Stomach (tissue), 9 donors: ENCODE results near the gene PIBF1. TPM values are rescaled to one million over a fixed set of nuclear protein-coding genes. Genes with fewer than 3 reads are reported as not detected.
A peak's percentile ranks its signal among the peaks of the same experiment; 100 is the strongest.

Source experiments
- DNase-seq, 2 donors: peaks; one replicate each; pipeline versions ENCODE4 v3.0.0 to v3.0.0-alpha.2; 2013 to 2019
- H3K27ac ChIP-seq, 5 donors: fragments of 200-600 bp in 4 of 5; sonication (generic) in 4 of 5; one replicate each; pipeline ENCODE4 v1.5.1; 2013 to 2019; ENCODE audit warnings: mild to moderate bottlenecking in 1 of 5, moderate library complexity in 1 of 5
- H3K27me3 ChIP-seq, 3 donors: fragments of 200-600 bp; sonication (generic); one replicate each; pipeline ENCODE4 v1.5.1; 2017 to 2019; ENCODE audit warnings: mixed run types in 1 of 3
- H3K36me3 ChIP-seq, 4 donors: fragments of 200-600 bp; sonication (generic); 1 replicate in 3 of 4; 2 replicates in 1 of 4; pipeline ENCODE4 v1.5.1; 2016 to 2019
- H3K4me1 ChIP-seq, 4 donors: fragments of 200-600 bp; sonication (generic); one replicate each; pipeline ENCODE4 v1.5.1; 2016 to 2019
- H3K4me3 ChIP-seq, 4 donors: fragments of 200-600 bp; sonication (generic) in 3 of 4; one replicate each; pipeline ENCODE4 v1.5.1; 2016 to 2019; ENCODE audit warnings: mild to moderate bottlenecking in 1 of 4
- H3K9me3 ChIP-seq, 4 donors: fragments of 200-600 bp; sonication (generic); one replicate each; pipeline ENCODE4 v1.5.1; 2016 to 2019
- EP300 ChIP-seq: sonication (generic); formaldehyde crosslinking; IDR thresholded peaks from one replicate; pipeline ENCODE4 v1.6.1; 2017; ENCODE audit warnings: antibody characterized with exemption
- POLR2A ChIP-seq, 4 donors: fragments of 450-650 bp; IDR thresholded peaks; one replicate each; pipeline ENCODE4 v1.6.1; 2016; ENCODE audit warnings: antibody characterized with exemption in 4 of 4, control low read depth in 2 of 4, mild to moderate bottlenecking in 1 of 4, moderate library complexity in 1 of 4
- POLR2AphosphoS5 ChIP-seq, 3 donors: sonication (generic); formaldehyde crosslinking; IDR thresholded peaks; one replicate each; pipeline ENCODE4 v1.6.1; 2016; ENCODE audit warnings: antibody characterized with exemption in 3 of 3
- WGBS, 5 donors: extraction: QIAGEN DNeasy Blood & Tissue Kit in 3 of 5; methylation state at CpG; one replicate each; pipeline versions ENCODE4 v1.1.5 to v1.1.7; 2013 to 2018; 5-methylcytosine and 5-hydroxymethylcytosine counted together
- intact Hi-C: fragments of 100-400 bp; cut with DNase I; formaldehyde crosslinking; loops from one replicate; pipeline ENCODE4 v1.15.1; 2023; ENCODE audit warnings: low total_unique reads
- polyA plus RNA-seq, 3 donors: library from polyadenylated mRNA; stranded (reverse); fragments of 200-250 nt; gene quantifications; one replicate each; pipeline ENCODE4 v1.2.3, GENCODE V29; 2013
- total RNA-seq, 5 donors: library from RNA; depleted of rRNA; stranded (reverse); fragments of >200 nt; gene quantifications; one replicate each; pipeline versions ENCODE4 v1.1.0 to v1.2.3, GENCODE V29; 2014 to 2016
- TF ChIP-seq, protein P1 (sequence below), 7 experiments: fragments of 450-650 bp in 4 of 7; fragments of 200-600 bp in 3 of 7; sonication (generic) in 3 of 7; IDR thresholded peaks; one replicate each; pipeline ENCODE4 v1.5.1; 2016 to 2019; ENCODE audit warnings: antibody characterized with exemption in 7 of 7, control low read depth in 2 of 7, mild to moderate bottlenecking in 1 of 7
- donor health status: healthy with polysubstance abuse.
- donor health status: Bipolar disorder and iron deficiency.
- donor health status: healthy.

PIBF1 gene
- total and polyA plus RNA-seq, 8 donors, result 6.1 to 67.6 (median 17.8) TPM

DNA sequence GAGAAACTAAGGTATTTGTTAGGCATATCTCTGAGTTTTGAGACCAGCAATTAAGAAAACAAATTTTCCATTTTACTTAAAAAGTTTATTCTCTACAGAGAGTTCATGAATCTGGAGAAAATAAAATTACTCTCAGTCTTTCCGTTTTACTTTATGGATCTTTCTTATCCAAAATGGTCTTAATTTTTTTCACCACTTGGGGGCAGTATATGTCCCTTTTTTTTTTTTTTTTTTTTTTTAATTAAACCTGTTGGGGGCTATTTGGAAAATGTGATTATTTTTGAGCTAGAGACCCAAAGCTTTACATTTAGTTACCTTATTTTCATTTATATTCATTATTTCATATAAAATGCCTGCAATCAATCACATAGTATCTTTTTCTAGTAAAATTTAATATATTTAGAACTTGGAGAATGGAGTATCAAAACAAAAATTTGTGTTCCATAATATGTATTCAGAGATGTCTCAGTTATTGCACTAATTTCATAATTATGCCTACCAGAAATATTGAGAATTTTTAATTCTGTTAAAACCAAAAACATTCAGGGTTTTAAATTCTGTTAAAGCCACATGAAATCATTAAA lies 27.1 kb downstream of the PIBF1 start:
- intact Hi-C loops, result no loop called here
- 3 to 14% (median 9%) methylated on average over 1 of the region's 1 CpG for WGBS, 5 donors

DNA sequence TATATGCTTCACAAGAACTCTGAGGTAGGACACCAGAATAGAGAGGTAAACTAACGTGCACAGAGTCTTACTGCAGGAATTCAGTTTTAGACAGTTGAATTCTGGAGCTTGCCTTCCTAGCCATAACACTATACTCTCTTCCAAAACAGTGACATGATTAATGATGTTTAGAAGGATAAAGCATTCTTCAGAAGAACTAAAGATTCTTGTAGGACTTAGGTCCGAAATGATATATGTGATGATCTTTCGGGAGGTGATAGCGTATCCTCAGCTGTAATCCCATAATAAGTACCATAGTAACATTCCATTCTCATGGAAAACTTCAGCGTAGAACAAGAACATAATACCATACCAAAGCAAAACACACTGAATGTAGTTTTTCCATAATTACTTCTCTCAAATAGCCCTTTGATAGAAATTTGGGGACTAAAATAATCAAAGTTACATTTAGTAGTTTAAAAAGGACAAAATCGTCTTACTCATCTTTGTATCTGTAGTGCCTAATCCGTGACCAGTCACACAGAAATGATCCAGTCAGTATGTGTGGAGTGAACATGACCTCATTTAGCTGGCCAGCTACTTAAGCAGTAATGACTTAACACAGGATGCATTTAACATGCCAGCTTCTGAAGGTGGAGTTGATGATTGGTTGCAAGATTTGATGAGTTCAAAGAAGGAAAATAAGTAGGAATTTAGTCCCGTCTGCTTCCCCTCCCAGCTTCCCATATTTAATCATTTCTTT lies 38.4 kb downstream of the PIBF1 start:
- TF ChIP-seq POLR2AphosphoS5 (IDR thresholded peaks at IDR 0.05), result no peak
- no peak for TF ChIP-seq EP300
- TF ChIP-seq, protein P1, sequence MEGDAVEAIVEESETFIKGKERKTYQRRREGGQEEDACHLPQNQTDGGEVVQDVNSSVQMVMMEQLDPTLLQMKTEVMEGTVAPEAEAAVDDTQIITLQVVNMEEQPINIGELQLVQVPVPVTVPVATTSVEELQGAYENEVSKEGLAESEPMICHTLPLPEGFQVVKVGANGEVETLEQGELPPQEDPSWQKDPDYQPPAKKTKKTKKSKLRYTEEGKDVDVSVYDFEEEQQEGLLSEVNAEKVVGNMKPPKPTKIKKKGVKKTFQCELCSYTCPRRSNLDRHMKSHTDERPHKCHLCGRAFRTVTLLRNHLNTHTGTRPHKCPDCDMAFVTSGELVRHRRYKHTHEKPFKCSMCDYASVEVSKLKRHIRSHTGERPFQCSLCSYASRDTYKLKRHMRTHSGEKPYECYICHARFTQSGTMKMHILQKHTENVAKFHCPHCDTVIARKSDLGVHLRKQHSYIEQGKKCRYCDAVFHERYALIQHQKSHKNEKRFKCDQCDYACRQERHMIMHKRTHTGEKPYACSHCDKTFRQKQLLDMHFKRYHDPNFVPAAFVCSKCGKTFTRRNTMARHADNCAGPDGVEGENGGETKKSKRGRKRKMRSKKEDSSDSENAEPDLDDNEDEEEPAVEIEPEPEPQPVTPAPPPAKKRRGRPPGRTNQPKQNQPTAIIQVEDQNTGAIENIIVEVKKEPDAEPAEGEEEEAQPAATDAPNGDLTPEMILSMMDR (IDR thresholded peaks at IDR 0.05), result no peak
- TF ChIP-seq POLR2A (IDR thresholded peaks at IDR 0.05), result no peak
- no peaks in the 10 kb centered on the region for H3K27me3 ChIP-seq
- 71 to 89% (median 87%) methylated on average over 8 of the region's 8 CpGs for WGBS, 5 donors
- peak in 1 of 2 donors; percentile 9 for DNase-seq
- no peaks in the 10 kb centered on the region for H3K9me3 ChIP-seq
- intact Hi-C loops, result no loop called here
- H3K4me1 ChIP-seq, result peaks cover 0 to 4% (median 0%) of the 10 kb centered on the region in 4 donors
- no peak overlapping the region for H3K4me3 ChIP-seq
- peaks cover 0 to 29% (median 24%) of the 10 kb centered on the region in 4 donors for H3K36me3 ChIP-seq
- H3K27ac ChIP-seq, result no peak overlapping the region

More for the DNA sequence above, 27.1 kb downstream of the PIBF1 start:
- no peak for TF ChIP-seq EP300
- TF ChIP-seq, protein P1 (IDR thresholded peaks at IDR 0.05), result peak in 5 of 7 experiments; percentile 0 to 68 (median 28)
- H3K27me3 ChIP-seq, result no peaks in the 10 kb centered on the region
- H3K4me1 ChIP-seq, result no peaks in the 10 kb centered on the region
- H3K4me3 ChIP-seq, result no peak overlapping the region
- no peak overlapping the region for H3K27ac ChIP-seq
- DNase-seq, result peak in 1 of 2 donors; percentile 23
- H3K36me3 ChIP-seq, result peaks cover 0 to 44% (median 36%) of the 10 kb centered on the region in 4 donors
- no peaks in the 10 kb centered on the region for H3K9me3 ChIP-seq

DNA sequence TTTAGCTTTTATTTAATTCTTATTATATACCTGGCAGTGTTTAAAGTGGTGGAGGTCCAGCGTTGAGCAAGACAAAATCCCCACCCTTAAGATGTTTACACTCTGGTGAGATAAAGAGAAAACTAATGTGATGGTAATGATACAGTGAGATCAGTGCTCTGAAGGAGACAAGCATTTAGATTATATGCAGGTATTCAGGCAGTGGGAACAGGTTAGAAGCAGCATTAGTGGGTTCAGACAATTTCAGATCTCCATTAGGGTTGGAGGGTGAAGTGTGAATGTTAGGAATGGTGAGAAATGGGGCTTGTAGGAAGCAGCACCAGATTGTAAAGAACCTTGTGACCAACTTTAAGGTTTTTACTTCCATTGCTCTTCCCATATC lies 39.0 kb downstream of the PIBF1 start:
- Histone ChIP-seq H3K36me3 (peaks cover 0 to 29% (median 25%) of the 10 kb centered on the region in 4 donors), H3K9me3 (no peaks in the 10 kb centered on the region), H3K4me3 (no peak overlapping the region), H3K4me1 (peaks cover 0 to 4% (median 0%) of the 10 kb centered on the region in 4 donors), H3K27me3 (no peaks in the 10 kb centered on the region), H3K27ac (no peak overlapping the region)
- intact Hi-C loops, result no loop called here
- 25 to 50% (median 32%) methylated on average over 1 of the region's 1 CpG for WGBS, 5 donors
- no peak for TF ChIP-seq POLR2A (IDR thresholded peaks at IDR 0.05)
- no peak for TF ChIP-seq POLR2AphosphoS5 (IDR thresholded peaks at IDR 0.05)
- TF ChIP-seq, protein P1 (IDR thresholded peaks at IDR 0.05), result no peak
- TF ChIP-seq EP300, result no peak
- DNase-seq, result no peak

DNA sequence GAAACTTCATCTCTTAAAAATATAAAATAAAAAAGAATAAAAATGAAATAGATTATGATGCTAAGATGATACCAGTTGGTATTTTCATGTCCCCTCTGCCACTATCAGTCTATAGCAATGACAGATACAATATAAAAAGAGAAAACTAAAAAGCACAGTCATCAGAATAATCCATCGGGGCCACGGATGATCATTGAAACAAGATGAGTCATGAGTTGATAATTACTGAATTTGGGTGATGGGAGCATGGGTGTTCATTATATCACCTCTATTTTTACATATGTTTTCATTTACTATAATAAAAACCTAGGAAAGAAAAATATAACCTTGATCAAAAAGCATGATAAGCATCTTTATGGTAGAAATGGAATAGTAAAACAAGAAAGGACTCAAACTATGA lies 41.1 kb downstream of the PIBF1 start:
- no peak for DNase-seq

More for the DNA sequence above, 41.1 kb downstream of the PIBF1 start:
- no peaks in the 10 kb centered on the region for H3K27me3 ChIP-seq
- H3K27ac ChIP-seq, result no peak overlapping the region
- H3K9me3 ChIP-seq, result no peaks in the 10 kb centered on the region
- H3K4me1 ChIP-seq, result peaks cover 0 to 4% (median 0%) of the 10 kb centered on the region in 4 donors
- TF ChIP-seq, protein P1 (IDR thresholded peaks at IDR 0.05), result no peak
- TF ChIP-seq POLR2A (IDR thresholded peaks at IDR 0.05) (no peak), EP300 (no peak), POLR2AphosphoS5 (IDR thresholded peaks at IDR 0.05) (no peak)
- H3K36me3 ChIP-seq, result peaks cover 0 to 40% (median 36%) of the 10 kb centered on the region in 4 donors
- intact Hi-C loops, result no loop called here
- WGBS, 5 donors, result 91 to 100% (median 95%) methylated on average over 2 of the region's 2 CpGs
- H3K4me3 ChIP-seq, result no peak overlapping the region
